ENCODE results near the gene MYBPC3. TPM values are rescaled to one million over a fixed set of nuclear protein-coding genes. Genes with fewer than 3 reads are reported as not detected.

Gene MYBPC3
- total RNA-seq, 1 experiment from 2014 or later, result 0.07 TPM

DNA sequence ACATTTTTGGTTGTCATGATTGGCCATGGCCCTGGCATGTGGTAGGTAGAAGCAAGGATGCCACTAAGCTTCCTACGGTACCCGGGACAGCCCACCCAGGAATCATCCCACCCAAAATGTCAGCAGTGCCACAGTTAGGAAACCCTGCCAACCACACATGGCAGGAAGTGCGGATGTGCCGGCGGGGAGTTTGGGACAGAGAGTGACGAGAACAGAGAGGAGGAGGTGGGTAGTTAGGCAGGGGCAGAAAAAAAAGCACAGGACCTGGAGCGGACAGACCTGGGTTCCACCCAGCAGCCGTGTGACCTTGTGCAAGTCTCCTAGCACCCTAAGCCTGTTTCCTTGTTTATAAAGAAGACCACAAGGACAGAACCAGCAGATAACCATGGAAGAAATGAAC is 22.5 kb upstream of the MYBPC3 start (continued):
- TF ChIP-seq E2F1 (CRISPR knock-in tag; IDR thresholded peaks at IDR 0.05) (no peak), ATF1 (CRISPR knock-in tag; IDR thresholded peaks at IDR 0.05) (no peak), PRRX2 (CRISPR knock-in tag; IDR thresholded peaks at IDR 0.05) (no peak), E2F5 (CRISPR knock-in tag; IDR thresholded peaks at IDR 0.05) (no peak), TEAD1 (CRISPR knock-in tag; IDR thresholded peaks at IDR 0.05) (no peak), CTCF (IDR thresholded peaks at IDR 0.05) (no peak), GTF2I (CRISPR knock-in tag; conservative IDR thresholded peaks at IDR 0.05) (no peak)
- TF ChIP-seq, protein P1, sequence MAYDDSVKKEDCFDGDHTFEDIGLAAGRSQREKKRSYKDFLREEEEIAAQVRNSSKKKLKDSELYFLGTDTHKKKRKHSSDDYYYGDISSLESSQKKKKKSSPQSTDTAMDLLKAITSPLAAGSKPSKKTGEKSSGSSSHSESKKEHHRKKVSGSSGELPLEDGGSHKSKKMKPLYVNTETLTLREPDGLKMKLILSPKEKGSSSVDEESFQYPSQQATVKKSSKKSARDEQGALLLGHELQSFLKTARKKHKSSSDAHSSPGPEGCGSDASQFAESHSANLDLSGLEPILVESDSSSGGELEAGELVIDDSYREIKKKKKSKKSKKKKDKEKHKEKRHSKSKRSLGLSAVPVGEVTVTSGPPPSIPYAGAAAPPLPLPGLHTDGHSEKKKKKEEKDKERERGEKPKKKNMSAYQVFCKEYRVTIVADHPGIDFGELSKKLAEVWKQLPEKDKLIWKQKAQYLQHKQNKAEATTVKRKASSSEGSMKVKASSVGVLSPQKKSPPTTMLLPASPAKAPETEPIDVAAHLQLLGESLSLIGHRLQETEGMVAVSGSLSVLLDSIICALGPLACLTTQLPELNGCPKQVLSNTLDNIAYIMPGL (CRISPR knock-in tag; IDR thresholded peaks at IDR 0.05), result no peak
- TF ChIP-seq, protein P2, sequence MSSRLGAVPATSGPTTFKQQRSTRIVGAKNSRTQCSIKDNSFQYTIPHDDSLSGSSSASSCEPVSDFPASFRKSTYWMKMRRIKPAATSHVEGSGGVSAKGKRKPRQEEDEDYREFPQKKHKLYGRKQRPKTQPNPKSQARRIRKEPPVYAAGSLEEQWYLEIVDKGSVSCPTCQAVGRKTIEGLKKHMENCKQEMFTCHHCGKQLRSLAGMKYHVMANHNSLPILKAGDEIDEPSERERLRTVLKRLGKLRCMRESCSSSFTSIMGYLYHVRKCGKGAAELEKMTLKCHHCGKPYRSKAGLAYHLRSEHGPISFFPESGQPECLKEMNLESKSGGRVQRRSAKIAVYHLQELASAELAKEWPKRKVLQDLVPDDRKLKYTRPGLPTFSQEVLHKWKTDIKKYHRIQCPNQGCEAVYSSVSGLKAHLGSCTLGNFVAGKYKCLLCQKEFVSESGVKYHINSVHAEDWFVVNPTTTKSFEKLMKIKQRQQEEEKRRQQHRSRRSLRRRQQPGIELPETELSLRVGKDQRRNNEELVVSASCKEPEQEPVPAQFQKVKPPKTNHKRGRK (CRISPR knock-in tag; IDR thresholded peaks at IDR 0.05; ENCODE audit: borderline replicate concordance), result no peak
- TF ChIP-seq, protein P3, sequence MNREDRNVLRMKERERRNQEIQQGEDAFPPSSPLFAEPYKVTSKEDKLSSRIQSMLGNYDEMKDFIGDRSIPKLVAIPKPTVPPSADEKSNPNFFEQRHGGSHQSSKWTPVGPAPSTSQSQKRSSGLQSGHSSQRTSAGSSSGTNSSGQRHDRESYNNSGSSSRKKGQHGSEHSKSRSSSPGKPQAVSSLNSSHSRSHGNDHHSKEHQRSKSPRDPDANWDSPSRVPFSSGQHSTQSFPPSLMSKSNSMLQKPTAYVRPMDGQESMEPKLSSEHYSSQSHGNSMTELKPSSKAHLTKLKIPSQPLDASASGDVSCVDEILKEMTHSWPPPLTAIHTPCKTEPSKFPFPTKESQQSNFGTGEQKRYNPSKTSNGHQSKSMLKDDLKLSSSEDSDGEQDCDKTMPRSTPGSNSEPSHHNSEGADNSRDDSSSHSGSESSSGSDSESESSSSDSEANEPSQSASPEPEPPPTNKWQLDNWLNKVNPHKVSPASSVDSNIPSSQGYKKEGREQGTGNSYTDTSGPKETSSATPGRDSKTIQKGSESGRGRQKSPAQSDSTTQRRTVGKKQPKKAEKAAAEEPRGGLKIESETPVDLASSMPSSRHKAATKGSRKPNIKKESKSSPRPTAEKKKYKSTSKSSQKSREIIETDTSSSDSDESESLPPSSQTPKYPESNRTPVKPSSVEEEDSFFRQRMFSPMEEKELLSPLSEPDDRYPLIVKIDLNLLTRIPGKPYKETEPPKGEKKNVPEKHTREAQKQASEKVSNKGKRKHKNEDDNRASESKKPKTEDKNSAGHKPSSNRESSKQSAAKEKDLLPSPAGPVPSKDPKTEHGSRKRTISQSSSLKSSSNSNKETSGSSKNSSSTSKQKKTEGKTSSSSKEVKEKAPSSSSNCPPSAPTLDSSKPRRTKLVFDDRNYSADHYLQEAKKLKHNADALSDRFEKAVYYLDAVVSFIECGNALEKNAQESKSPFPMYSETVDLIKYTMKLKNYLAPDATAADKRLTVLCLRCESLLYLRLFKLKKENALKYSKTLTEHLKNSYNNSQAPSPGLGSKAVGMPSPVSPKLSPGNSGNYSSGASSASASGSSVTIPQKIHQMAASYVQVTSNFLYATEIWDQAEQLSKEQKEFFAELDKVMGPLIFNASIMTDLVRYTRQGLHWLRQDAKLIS (CRISPR knock-in tag; IDR thresholded peaks at IDR 0.05; ENCODE audit: borderline replicate concordance), result no peak
- TF ChIP-seq, protein P4, sequence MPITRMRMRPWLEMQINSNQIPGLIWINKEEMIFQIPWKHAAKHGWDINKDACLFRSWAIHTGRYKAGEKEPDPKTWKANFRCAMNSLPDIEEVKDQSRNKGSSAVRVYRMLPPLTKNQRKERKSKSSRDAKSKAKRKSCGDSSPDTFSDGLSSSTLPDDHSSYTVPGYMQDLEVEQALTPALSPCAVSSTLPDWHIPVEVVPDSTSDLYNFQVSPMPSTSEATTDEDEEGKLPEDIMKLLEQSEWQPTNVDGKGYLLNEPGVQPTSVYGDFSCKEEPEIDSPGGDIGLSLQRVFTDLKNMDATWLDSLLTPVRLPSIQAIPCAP (CRISPR knock-in tag; IDR thresholded peaks at IDR 0.05), result no peak

DNA sequence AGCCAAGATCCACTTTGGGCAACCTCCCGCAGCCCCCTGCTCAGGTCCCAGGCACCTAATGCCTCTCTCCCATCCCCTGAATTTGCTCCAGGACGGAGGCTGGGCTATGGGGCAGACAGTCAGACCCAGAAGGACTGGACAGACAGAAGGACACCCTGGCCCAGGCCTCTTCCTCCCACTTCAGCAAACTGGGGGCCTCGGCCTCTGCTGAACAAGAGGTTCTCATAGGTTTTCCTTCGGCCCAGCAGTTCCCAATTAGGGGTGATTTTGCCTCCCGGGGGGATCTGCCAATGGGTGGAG is 22.2 kb upstream of the MYBPC3 start:
- CTCF ChIA-PET, result interaction anchor here (0.6 to 3.2 kb wide), 23 partner anchors 8 to 190 kb away, joined by 3 to 33 read pairs (median 5); partner anchors contain the start of genes NR1H3 and SLC39A13
- Mint-ChIP-seq H3K4me1 (peaks cover 2% of the 10 kb centered on the region; the same call in 1 of the 2 replicates), H3K4me3 (no peak overlapping the region), H3K27ac (no peak overlapping the region), H3K27me3 (ENCODE audit: low read depth) (no peaks in the 10 kb centered on the region), H3K9me3 (no peaks in the 10 kb centered on the region), H3K36me3 (no peaks in the 10 kb centered on the region)
- POLR2A ChIA-PET, result no interaction called here
- DNase-seq (ENCODE audit: low spot score) (no peak), ATAC-seq (no peak)
- TF ChIP-seq ARID4B (CRISPR knock-in tag; IDR thresholded peaks at IDR 0.05; ENCODE audit: borderline replicate concordance) (no peak), SOX15 (CRISPR knock-in tag; IDR thresholded peaks at IDR 0.05) (no peak), ATF2 (CRISPR knock-in tag; IDR thresholded peaks at IDR 0.05; ENCODE audit: borderline replicate concordance, low read depth) (no peak), FOXK1 (CRISPR knock-in tag; IDR thresholded peaks at IDR 0.05) (no peak), JUN (CRISPR knock-in tag; IDR thresholded peaks at IDR 0.05) (no peak)
- TF ChIP-seq, protein P5, sequence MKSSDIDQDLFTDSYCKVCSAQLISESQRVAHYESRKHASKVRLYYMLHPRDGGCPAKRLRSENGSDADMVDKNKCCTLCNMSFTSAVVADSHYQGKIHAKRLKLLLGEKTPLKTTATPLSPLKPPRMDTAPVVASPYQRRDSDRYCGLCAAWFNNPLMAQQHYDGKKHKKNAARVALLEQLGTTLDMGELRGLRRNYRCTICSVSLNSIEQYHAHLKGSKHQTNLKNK (CRISPR knock-in tag; IDR thresholded peaks at IDR 0.05), result no peak

All from WTC11 (cell line).